Stimulated activated CD8-positive, alpha-beta memory T cell treated with anti-CD3 and anti-CD28 coated beads, Interleukin-7, amount 100 ng/mL, for 24 hours (primary cell): ENCODE data around the gene THOP1.
"Not testable (repeated sequence)": the region's sequence is repeated elsewhere in the genome, so short reads cannot be mapped to it uniquely, and the experiment has no call there.

ENCODE experiments used
- DNase-seq: peaks from one replicate; pipeline ENCODE4 v3.0.0-alpha.2; 2020; ENCODE audit warnings: low read depth

Gene THOP1

DNA sequence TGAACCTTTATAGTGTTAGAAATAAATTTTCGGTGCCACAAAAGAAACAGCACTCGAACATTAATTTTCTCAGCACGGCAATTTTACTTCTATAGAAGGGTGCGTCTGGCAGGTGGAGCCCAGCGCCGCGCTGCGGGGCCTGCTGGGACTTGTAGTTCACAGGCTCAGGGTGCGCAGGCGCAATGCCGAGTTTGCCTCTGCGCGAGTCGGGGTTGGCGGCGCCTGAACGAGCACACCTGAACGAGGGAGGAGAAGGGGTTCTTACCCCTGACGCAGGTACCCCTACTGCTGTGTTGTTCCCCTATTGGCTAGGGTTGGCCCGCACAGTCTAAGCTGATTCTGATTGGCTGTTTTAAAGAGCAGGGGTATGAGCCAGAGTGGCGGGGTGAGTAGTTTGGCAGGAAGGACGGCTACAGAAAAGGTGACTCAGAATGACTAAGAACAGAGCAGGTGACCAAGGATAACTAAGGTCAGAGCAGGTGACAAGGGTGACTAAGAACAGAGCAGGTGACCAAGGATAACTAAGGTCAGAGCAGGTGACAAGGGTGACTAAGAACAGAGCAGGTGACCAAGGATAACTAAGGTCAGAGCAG, 32.0 kb downstream of the THOP1 start:
- not testable (repeated sequence) for DNase-seq

GRCh38 chr19:2819540-2820111, 34.3 kb downstream of the THOP1 start, which contains the start of gene ZNF554:
ZNF554 (plus strand) TSS chr19:2819868; CDS start chr19:2820072, 204 bp downstream.
- peak; percentile 93 for DNase-seq

GRCh38 chr19:2820112-2820702, 34.9 kb downstream of the THOP1 start:
- no peak for DNase-seq

DNA sequence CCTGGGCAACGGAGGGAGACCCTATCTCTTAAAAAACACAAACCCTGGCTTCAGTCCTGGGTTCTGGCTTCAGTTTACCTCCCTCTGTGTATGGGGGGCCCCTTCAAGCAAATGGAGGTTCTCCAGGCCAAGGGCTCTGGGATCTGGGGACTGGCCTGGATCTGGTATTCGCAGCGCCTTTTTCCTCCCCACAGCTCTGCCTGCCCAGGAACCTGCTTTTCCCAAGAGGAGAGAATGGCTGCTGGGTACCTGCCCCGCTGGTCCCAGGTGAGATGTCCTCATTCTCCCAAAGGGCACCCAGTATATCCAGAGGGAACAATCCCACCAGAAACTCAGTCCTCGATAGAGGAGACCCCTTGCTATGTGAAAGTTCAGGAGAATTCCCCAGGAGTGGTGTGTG, 37.5 kb downstream of the THOP1 start:
- DNase-seq, result no peak

DNA sequence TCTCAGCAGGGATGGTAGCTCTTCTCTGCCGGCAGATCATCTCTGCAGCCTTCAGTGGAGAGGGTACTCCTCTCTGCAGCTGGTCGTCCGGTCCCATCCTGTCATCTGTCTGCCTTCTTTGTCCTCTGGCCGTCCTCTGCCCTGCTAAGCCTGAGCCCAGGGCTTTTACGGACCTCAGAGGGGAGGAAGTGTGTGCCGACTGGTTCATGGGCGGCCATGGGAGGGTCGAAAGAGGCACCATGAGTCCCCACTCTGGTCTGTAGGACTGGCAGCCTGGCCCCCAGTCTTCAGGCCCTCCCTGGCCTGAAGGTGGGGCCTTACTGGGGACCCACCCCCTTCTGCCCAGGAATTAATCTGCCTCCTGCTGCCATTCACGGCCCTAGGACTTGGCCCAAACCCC, 38.3 kb downstream of the THOP1 start:
- no peak for DNase-seq

GRCh38 chr19:2824129-2824528, 38.8 kb downstream of the THOP1 start:
- no peak for DNase-seq

GRCh38 chr19:2827022-2827421, 41.7 kb downstream of the THOP1 start:
- no peak for DNase-seq

GRCh38 chr19:2827840-2828489, 42.7 kb downstream of the THOP1 start:
- DNase-seq, result no peak

DNA sequence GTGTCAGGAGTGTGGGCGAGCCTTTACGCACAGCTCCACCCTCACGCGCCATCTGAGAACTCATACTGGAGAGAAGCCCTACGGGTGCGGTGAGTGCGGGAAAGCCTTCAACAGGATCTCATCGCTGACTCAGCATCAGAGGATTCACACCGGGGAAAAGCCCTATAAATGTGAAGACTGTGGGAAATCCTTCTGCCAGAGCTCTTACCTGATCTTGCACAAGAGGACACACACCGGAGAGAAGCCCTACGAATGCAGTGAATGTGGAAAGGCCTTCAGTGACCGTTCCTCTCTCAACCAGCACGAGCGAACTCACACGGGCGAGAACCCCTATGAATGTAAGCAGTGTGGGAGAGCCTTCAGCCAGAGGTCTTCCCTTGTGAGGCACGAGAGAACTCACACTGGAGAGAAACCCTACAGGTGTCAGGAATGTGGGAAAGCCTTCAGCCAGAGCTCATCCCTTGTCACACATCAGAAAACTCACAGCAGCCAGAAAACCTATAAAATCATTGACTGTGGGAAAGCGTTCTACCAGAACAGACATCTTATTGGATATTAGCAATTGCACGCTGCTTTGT, 49.1 kb downstream of the THOP1 start:
- DNase-seq, result no peak

GRCh38 chr19:2837430-2837829, 52.1 kb downstream of the THOP1 start:
- DNase-seq, result no peak

GRCh38 chr19:2840794-2841791, 55.8 kb downstream of the THOP1 start, which contains the start of gene ZNF555:
ZNF555 (plus strand) TSS chr19:2841475; CDS start chr19:2841573, 98 bp downstream.
- peak; percentile 96 for DNase-seq

- no peak for DNase-seq
These were observed 56.7 kb downstream of the THOP1 start for GRCh38 chr19:2841855-2842574.

- no peak for DNase-seq
These were observed 59.8 kb downstream of the THOP1 start for GRCh38 chr19:2845107-2845506.

DNA sequence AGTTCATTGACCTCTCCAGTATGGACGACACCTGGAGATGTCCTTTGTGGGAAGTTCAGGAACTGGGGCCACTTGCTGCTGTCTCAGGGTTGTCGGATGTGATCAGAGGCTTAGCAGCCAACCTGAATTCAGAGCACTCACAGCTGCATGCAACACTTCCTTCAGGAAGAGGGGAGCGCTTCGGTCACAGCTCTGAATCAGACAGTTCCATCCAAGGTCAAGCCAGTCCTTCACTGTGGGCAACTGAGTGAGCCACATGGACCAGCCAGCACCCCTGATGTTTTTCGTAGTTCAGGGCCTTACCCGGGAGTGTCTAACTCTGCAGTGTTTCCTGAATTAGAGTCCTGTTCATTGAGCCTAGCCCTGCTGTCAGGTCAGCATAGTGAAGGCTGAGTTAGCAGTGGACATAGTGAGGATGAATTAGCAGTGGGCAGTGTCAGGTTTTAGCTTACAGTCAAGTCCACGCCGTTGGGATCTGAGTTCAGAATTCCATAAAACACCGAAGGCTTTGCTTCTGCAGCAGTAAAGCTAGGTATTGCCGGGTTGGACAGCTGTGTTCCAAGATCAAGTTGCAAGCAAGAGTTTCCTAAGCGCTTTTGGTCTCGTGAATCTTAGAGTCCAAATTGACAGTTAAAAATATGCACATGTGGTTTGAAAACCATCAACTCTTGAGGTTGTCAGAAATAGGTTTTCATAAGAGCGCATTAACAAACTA, 61.0 kb downstream of the THOP1 start:
- DNase-seq, result no peak

- DNase-seq, result no peak
These were observed 62.2 kb downstream of the THOP1 start for GRCh38 chr19:2847507-2847906.

DNA sequence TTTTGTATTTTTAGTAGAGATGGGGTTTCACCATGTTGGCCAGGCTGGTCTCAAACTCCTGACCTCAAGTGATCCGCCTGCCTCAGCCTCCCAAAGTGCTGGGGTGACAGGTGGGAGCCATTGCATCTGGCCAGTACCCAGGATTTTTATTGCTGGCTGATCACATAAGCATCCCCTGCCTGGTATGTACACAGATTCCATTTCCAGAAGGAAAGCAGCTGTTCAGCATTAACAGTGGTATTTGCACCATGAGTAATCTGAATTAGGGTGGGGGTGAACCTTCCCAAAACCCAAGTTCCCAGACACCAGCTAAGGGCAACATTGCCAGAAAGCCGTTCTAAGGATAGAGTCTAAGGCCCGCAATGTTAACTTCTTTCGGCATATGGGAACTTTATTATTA, 63.3 kb downstream of the THOP1 start:
- no peak for DNase-seq

GRCh38 chr19:2850256-2850925, 65.1 kb downstream of the THOP1 start:
- no peak for DNase-seq

DNA sequence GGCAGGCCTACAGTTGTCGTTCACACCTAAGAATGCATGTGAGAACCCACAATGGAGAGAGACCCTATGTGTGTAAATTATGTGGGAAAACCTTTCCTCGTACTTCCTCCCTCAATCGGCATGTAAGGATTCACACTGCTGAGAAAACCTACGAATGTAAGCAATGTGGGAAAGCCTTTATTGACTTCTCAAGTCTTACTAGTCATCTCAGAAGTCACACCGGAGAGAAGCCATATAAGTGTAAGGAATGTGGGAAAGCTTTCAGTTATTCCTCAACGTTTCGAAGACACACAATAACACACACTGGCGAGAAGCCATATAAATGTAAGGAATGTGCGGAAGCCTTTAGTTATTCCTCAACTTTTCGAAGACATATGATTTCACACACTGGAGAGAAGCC, 67.3 kb downstream of the THOP1 start:
- DNase-seq, result no peak

- DNase-seq, result no peak
These were observed 67.8 kb downstream of the THOP1 start for GRCh38 chr19:2853015-2853606.
